Stimulated activated CD4-positive, alpha-beta T cell treated with anti-CD3 and anti-CD28 coated beads, TNF-alpha, amount 100 ng/mL, for 1 hour (primary cell): ENCODE results near the gene KCNH3.
A peak's percentile ranks its signal among the peaks of the same experiment; 100 is the strongest.

Experiments used
- DNase-seq, 3 donors: peaks; one replicate each; pipeline ENCODE4 v3.0.0-alpha.2; 2020; ENCODE audit warnings: low read depth in 3 of 3, low spot score in 1 of 3

KCNH3 gene

GRCh38 chr12:49543914-49544815 lies 5.3 kb downstream of the KCNH3 start:
- DNase-seq, result no peak

DNA sequence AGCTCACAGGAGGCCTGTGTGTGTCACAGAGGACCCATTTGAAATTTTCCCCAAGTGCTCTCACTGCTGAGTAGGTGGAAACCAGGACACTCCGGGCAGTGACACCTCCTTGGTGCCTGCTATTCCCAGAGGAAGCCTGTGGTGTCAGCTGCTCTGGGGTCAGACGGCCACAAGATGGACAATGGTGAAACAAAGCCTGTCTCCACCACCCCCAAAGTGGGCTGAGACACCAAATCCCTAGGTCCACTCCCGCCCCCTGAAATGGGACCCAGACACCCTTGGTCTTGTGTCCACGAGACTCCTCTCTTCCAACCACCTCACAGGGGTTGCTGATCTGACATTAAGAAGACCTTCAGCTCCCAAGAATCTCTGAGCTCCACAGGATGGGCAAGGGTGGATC lies 7.0 kb downstream of the KCNH3 start:
- no peak for DNase-seq

GRCh38 chr12:49546481-49546880 lies 7.7 kb downstream of the KCNH3 start:
- DNase-seq, result no peak

GRCh38 chr12:49547090-49547690 lies 8.4 kb downstream of the KCNH3 start:
- DNase-seq, result no peak

- DNase-seq, result no peak
Measured at GRCh38 chr12:49548481-49548821, 9.6 kb downstream of the KCNH3 start.

DNA sequence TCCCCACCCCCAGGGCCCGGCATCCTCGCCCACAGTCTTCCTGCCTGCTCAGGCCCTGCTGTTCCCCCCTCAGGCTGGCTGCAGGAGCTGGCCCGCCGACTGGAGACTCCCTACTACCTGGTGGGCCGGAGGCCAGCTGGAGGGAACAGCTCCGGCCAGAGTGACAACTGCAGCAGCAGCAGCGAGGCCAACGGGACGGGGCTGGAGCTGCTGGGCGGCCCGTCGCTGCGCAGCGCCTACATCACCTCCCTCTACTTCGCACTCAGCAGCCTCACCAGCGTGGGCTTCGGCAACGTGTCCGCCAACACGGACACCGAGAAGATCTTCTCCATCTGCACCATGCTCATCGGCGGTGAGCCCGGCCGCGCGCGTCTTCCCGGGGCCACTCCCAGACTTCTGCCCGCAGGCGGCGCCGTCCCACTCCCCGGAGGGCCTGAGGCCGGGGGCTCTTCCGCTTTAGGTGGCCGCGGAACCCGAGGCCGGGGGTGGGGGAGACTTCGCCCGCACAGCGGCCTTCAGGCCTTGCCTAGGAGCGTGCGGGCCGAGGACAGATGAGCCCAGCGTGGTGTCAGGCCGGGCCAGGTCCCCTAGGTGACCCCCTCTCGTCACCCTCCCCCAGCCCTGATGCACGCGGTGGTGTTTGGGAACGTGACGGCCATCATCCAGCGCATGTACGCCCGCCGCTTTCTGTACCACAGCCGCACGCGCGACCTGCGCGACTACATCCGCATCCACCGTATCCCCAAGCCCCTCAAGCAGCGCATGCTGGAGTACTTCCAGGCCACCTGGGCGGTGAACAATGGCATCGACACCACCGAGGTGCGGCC lies 10.2 kb downstream of the KCNH3 start:
- DNase-seq, result peak in 1 of 3 donors; percentile 16

DNA sequence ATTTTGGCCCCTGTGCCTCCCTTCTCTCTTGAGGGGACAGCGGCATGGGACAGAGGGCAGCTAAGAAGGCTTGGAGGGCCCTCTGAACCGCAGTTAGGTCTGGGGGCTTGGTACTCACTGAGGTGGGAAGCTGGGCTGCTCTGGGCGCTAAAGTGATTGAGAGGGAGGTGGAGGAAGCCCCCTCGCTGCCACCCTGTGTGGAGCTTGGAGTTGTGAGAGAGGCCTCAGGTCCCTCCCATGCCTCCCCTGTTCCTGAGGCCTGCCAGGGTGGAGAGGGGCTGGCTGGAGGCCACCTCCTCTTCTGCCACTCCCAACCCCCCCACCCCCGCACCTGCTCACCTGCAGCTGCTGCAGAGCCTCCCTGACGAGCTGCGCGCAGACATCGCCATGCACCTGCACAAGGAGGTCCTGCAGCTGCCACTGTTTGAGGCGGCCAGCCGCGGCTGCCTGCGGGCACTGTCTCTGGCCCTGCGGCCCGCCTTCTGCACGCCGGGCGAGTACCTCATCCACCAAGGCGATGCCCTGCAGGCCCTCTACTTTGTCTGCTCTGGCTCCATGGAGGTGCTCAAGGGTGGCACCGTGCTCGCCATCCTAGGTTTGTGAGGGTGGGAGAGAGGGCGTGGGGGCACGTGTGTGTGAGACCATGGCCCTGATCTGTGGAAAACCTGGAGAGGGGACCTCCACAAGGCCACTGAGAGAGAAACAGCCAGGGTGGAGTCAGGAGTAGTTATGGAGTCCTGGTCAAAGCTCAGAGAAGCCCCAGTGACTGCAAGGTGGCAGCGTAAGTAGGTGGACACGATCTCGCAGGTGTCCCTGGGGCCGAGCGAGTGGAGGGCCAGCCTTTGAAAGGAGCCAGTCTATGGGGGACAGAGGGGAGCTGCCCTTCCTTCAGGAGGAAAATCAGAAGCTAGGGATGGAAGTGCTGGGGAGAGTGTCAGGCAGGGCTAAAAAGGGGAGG lies 11.2 kb downstream of the KCNH3 start:
- DNase-seq, result no peak

- no peak for DNase-seq
Measured at GRCh38 chr12:49550693-49551252, 11.9 kb downstream of the KCNH3 start.

DNA sequence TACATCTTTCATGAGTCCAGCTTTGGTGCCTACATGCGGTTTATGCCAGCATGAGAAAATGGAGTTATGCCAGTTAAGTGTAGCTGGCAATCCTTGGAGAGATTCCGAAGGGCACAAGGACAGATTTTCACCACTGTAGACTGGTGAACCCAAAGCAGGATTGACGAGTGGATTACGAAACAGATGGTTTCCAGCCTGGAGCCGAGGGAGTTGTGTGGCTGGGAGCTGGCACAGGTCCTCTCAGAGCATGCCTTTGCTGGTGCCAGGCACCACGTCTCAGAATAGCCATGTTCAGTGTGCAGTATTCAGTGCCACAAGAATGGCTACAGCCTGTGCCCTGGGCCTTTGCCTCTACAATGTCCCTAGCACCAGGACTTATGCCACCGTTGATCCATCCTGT lies 13.2 kb downstream of the KCNH3 start:
- no peak for DNase-seq

GRCh38 chr12:49552425-49552824 lies 13.6 kb downstream of the KCNH3 start:
- no peak for DNase-seq

GRCh38 chr12:49552899-49553298 lies 14.1 kb downstream of the KCNH3 start:
- no peak for DNase-seq

- no peak for DNase-seq
Measured at GRCh38 chr12:49553512-49554088, 14.8 kb downstream of the KCNH3 start.

GRCh38 chr12:49554266-49554665 lies 15.4 kb downstream of the KCNH3 start:
- DNase-seq, result no peak

- no peak for DNase-seq
Measured at GRCh38 chr12:49555631-49556390, 17.0 kb downstream of the KCNH3 start.

DNA sequence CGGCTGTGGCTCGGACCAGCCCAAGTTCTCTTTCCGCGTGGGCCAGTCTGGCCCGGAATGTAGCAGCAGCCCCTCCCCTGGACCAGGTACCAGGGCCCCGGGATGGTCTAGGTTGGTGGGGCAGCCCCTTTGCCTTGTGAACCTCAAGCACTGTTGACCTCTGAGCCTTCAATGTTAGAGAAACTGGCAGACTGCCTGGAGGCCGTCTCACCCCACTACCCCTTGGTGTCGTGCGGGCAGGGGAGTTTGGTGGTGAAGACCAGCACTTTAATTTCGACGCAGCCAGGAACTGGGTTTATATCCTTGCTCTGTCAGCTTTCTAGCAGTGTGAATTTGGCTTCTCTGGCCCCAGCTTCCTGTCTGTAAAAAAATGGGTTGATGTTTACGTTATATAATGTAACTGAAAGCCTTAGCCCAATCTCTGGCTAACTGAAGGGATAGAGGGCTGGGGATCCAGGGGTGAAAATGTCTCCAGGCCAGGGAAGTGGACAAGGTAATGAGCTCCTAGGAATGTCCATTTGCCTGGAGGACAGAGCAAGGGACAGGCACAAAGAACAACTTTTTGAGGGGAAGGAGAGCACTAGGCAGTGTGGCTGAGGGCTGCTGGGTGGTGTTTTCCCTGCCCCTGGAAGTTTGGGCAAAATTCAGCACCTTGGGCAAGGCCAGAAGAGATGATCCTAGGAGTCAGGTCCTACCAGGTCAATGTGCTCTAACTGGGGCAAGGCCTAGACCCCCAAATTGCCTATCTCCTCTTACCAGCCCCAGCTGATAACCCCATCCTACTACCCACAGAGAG lies 17.8 kb downstream of the KCNH3 start:
- DNase-seq, result no peak

GRCh38 chr12:49557187-49557916 lies 18.5 kb downstream of the KCNH3 start:
- no peak for DNase-seq

DNA sequence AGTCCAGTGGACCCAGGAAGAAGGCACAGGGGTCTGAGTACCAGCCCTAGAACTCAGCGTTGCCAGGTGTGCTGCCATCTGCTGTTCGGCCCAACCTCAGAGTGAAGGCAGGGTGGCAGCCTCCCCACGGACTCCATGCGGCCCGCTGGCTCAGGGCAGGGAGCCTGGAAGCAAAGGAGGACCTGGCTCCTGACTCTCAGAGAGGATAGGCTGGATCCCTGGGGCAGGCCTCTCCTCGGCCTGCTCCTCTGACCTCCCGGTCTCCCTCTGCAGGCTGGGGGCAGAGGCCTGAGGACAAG lies 19.0 kb downstream of the KCNH3 start:
- DNase-seq, result no peak

DNA sequence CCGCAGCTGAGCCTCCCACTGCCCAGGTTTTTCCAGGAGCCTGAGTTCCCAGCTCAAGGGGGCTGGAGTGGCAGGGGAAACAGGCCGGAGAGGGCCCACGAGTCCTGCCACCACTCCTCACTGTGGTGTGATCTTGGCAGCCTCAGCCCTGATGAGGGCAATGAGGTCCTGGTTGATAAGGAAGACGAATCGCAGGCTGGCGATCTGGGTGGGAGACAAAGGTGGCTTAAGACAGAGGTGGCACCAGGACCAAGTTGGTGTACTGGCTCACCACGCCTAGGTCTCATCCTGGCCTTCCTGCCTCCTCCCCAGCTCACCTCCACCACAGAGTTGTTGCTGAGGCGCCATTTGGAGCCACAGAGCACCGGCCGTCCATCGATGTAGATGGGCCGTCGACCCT lies 19.7 kb downstream of the KCNH3 start:
- no peak for DNase-seq
